CD4-positive, alpha-beta T cell treated with Interleukin-21 for 1 hour (primary cell): ENCODE measurements around the gene SDCBP2.

Source experiments
- DNase-seq: peaks from one replicate; pipeline ENCODE4 v3.0.0-alpha.2; 2020

The SDCBP2 gene

GRCh38 chr20:1310071-1310470 lies 18.9 kb downstream of the SDCBP2 start:
- DNase-seq, result no peak

DNA sequence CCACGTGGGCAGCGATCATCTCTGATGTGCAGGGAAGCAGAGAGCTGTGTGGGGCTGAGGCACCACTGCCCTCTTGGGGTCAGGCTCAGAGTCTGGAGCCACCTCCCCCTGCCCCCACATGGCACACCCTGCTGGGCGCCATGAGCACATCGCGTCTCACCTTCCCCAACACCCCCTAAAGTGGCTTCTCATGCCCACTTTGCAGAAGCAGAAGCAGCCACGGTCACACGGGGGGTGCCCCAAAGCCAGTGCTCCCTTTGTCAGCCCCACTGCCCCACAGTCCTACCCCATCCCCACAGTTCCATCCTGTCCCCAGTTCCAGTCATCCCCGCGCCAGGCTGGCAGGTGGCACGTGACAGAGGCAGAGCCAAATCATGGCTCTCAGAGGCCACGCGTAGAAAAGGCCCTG lies 19.5 kb downstream of the SDCBP2 start:
- no peak for DNase-seq

DNA sequence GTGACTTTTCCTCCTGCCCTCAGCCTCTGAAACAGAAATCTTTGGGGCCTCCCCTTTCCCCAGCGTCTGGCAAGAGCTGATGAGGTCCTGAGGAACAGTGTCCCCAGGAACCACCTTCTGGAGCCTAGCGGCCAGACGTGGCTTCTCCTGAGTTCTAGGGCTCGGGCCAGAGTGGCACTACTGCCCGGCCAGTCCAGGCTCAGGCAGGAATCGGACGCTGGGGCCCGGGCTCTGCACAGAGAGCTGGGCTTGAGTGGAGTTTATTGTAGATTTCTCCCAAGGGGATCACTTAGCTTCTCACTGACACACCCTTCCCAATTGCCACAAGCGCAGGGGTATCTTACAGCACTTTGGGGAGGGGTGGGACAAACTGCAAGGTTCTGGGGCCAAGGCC lies 20.2 kb downstream of the SDCBP2 start:
- no peak for DNase-seq

- DNase-seq, result no peak
Measured at GRCh38 chr20:1308067-1308701, 20.8 kb downstream of the SDCBP2 start.

DNA sequence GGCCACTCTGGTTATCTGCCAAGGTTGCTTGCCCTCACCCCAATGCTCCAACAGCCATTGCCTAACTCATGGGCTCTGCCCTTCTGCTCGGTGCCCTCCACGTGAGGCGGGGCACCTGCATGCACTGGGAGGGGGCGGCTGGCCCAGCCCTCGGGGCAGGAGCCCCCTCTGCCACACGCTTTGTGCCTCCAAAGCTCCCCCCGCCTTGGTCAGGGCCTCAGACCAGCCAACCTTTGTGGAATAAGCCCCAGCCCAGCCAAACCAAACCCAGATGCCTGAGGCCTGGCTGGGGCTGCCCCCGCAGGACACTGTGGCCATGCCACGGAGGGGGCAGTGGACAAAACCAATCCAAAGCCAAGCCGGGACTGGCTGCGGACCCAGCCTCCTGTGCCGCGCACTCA lies 21.4 kb downstream of the SDCBP2 start:
- no peak for DNase-seq

- DNase-seq, result no peak
Measured at GRCh38 chr20:1307171-1307570, 21.8 kb downstream of the SDCBP2 start.

DNA sequence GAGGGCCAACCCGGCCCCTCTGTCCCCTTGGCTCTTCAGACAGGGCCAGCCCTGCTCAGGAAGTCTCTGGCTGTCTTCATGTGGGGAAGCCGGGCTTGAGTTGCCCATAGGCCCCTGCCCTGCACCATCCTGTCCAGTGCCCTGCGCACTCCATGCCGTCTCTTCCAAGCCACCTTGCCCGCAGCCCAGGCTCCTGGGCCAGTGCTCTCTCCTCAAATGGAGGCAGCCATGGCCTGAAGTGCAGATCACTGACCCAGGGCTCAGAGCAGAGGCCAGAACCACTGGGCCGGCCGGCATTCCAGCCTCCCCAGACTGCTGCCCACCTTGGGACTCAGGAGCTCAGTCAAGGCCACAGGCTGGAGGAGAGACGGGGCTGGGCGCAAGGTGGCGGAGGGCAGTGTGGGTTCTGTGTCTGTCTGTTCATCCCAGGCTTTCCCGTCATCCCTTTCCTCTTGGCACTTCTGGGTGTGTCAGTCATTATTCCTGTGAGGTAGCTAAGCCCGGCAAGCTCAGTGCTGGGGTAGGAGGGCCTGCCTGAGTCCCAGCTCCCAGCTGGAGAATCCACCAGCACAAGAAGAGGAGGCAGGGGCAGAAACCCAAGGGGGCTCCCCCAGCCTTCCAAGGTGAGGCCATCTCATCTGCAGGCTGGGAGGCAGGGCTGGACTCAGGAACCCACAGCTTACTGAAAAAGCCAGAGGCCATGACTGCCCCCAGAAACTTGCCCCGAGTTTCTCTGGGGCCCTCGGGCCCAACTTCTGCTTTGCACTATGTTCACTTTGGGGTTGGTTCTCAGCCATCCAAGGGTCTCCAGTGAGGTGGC lies 22.4 kb downstream of the SDCBP2 start:
- no peak for DNase-seq

DNA sequence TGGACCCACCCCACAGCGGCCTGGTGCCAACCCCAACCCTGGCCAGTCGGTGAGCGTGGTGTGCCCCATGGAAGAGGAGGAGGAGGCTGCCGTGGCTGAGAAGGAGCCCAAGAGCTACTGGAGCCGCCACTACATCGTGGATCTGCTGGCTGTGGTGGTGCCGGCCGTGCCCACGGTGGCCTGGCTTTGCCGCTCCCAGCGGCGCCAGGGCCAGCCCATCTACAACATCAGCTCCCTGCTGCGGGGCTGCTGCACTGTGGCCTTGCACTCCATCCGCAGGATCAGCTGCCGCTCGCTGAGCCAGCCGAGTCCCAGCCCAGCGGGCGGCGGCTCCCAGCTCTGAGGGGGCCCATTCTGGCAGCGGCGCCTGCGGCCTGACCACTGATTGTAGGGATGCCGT lies 23.2 kb downstream of the SDCBP2 start:
- DNase-seq, result no peak

DNA sequence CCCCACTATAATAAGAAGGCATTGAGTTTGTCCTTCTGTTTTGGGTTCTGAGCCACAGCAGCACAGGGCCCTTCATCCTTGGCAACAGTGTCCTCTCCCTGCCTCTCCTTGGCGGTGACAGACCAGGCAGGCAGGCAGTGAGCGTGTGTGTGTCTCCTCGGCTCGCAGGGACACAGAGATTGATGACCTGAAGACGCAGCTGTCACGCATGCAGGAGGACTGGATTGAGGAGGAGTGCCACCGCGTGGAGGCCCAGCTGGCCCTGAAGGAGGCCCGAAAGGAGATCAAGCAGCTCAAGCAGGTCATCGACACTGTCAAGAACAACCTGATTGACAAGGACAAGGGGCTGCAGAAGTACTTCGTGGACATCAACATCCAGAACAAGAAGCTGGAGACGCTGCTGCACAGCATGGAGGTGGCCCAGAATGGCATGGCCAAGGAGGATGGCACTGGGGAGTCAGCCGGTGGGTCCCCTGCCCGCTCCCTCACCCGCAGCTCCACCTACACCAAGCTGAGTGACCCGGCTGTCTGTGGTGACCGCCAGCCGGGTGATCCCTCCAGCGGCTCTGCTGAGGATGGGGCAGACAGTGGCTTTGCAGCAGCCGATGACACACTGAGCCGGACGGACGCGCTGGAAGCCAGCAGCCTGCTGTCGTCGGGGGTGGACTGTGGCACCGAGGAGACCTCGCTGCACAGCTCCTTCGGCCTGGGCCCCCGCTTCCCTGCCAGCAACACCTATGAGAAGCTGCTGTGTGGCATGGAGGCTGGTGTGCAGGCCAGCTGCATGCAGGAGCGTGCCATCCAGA lies 24.0 kb downstream of the SDCBP2 start:
- DNase-seq, result no peak

DNA sequence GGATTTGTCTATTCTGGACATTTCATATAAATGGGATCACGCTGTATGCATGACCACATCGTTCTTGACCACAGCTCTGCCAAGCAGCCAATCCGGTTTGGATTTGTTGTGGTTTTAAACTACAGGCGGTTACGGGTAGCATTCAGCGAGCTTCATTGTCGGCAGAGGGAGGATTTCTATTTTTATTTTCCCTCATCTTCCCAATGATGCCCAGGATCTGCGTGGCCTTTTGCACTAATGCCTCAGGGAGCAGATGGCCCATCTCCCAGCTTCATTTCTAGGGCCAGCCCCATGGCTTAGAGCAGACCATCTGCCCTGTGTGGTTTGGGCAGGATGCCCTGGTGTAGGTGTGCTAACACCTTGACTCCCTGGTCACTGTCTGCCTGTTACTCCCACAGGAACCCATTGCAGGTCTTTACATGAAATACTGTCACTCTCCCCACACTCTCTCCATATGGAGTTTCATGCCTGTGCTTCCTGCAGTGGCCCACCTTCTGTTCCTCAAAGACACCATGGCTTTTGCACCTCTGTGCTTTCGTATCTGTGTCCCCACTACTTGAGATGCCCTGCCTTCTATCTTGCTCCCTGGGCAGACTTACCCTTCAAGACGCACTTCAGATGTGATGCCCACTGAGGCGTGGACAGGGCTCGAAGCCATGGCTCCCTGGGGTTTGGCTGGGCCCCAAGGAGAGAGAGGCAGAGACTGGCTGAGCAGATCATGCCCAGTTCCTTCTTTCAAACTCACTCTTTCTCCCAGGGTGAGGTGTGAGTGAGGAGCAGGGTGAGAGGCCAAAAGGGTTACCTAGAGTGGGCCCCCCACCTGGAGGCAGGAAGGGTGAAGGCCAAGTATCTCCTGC lies 26.0 kb downstream of the SDCBP2 start:
- DNase-seq, result no peak

GRCh38 chr20:1301031-1301529 lies 27.9 kb downstream of the SDCBP2 start:
- peak; percentile 35 for DNase-seq

- DNase-seq, result no peak
Measured at GRCh38 chr20:1300083-1300840, 28.7 kb downstream of the SDCBP2 start.

DNA sequence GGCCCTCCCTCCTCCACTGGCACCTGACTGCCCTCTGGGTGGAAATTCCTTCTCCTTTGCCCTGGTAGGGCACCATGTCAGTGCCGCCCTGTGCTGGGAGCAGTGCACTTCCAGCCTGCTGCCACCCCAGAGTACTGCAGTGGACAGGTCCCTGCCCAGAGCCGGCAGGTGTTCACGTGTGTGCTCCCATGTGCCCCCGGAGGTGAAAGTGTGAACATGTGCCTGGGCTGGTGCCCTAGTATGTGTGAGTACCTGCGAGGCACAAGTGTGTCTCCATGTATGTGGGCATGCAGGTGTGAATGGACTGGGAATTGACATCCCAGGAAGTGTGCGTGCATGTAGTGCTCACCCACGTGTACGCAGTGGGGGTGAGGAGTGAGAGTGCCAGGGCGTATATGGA lies 29.4 kb downstream of the SDCBP2 start:
- DNase-seq, result peak; percentile 35

DNA sequence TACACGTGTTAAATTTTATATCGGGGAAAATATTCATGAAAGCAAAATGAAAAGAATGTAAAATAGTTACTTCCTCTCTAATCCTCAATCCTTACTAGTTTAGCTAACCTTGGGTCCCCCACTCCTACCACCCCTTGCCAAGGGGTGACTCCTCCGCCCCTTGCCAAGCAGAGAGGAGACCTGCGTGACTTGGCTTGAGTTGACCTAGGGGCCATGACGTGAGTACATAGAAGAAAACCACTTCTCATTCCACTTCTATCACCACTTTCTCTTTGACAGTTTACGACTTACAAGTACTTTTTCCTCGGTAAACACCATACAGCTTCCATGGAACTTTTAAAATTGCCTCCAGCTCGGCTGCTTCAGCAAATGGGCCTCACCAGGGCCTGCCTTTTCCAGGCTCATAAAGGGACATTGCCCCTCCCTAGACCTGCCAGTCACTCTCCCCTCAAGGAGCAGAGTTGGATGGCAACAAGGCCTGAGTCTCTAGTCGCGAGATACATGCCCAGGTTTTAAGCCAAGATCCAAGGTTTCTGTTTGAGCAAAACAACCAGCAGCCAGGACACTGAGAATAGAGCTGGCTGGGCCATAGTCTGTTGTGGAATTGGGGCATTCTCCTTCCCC lies 29.9 kb downstream of the SDCBP2 start:
- no peak for DNase-seq

- DNase-seq, result no peak
Measured at GRCh38 chr20:1298166-1298565, 30.8 kb downstream of the SDCBP2 start.

DNA sequence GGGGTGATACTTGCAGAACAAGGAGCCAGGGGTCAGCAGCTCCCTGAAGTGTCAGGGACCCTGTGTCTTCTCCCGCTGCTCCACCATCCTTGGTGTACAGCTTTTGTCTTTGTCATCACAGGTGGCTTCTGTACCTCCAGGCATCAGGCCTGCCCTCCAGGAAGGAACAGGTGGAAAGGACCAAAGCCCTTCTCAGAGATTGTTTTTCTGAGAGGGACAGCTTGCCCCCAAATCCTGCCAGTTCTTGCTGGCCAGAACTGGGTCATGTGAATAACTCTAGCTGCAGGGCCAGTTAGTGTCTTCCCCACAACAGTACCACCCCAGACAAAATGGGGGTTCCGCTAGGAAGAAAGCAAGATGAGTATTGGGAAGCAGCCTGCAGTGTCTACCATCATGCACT lies 31.5 kb downstream of the SDCBP2 start:
- no peak for DNase-seq

DNA sequence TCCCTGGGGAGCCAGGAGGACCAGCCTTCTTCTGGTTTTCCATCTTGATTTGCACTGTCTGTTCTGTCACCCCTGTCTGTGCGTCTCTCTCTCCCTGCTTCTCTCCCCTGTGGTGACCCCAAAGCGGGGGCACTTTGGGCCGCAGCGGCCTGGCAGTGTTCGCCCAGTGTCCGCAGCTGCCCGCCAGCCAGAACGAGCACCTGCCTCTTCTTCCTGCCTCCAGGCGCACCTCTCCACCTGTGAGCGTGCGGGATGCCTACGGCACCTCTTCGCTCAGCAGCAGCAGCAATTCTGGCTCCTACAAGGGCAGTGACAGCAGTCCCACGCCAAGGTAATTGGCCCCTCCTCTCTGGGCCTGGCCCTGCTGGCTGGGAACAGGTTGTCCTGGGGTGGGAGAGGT lies 32.0 kb downstream of the SDCBP2 start:
- no peak for DNase-seq

- DNase-seq, result no peak
Measured at GRCh38 chr20:1296117-1296610, 32.8 kb downstream of the SDCBP2 start.

- DNase-seq, result no peak
Measured at GRCh38 chr20:1295276-1295930, 33.5 kb downstream of the SDCBP2 start.

- no peak for DNase-seq
Measured at GRCh38 chr20:1294497-1294896, 34.4 kb downstream of the SDCBP2 start.
